Left lung (tissue), 10 donors: ENCODE results near the gene FCN1. TPM values are rescaled to one million over a fixed set of nuclear protein-coding genes. Genes with fewer than 3 reads are reported as not detected.
A peak's percentile ranks its signal among the peaks of the same experiment; 100 is the strongest.

Experiments used
- ATAC-seq: fragments of 200-7000 bp; cut with Tn5 transposase; one replicate; pipeline ENCODE4 v1.9.1; 2020; ENCODE audit warnings: moderate library complexity
- DNase-seq, 4 donors: peaks; one replicate each; pipeline ENCODE4 v3.0.0-alpha.2; 2013 to 2020
- H3K27ac ChIP-seq, 2 donors: fragments of 200-600 bp; sonication (generic) in 1 of 2; one replicate each; pipeline versions ENCODE4 v1.5.0 to v1.8.0; 2020 to 2021
- H3K27me3 ChIP-seq, 2 donors: fragments of 200-600 bp; sonication (generic) in 1 of 2; one replicate each; pipeline versions ENCODE4 v1.5.0 to v1.8.0; 2020 to 2021
- H3K36me3 ChIP-seq, 2 donors: fragments of 200-600 bp; sonication (generic) in 1 of 2; one replicate each; pipeline versions ENCODE4 v1.5.0 to v1.8.0; 2020 to 2021
- H3K4me1 ChIP-seq, 2 donors: fragments of 200-600 bp; one replicate each; pipeline ENCODE4 v1.8.0; 2021
- H3K4me3 ChIP-seq, 2 donors: fragments of 200-600 bp; sonication (generic) in 1 of 2; one replicate each; pipeline versions ENCODE4 v1.5.0 to v1.8.0; 2020 to 2021; ENCODE audit warnings: mild to moderate bottlenecking in 1 of 2
- H3K9me3 ChIP-seq, 2 donors: fragments of 200-600 bp; sonication (generic) in 1 of 2; one replicate each; pipeline versions ENCODE4 v1.5.0 to v1.8.0; 2020 to 2021
- CTCF ChIP-seq, 2 donors: fragments of 200-600 bp; sonication (generic) in 1 of 2; IDR thresholded peaks; one replicate each; pipeline versions ENCODE4 v1.5.0 to v1.8.0; 2021; ENCODE audit warnings: antibody characterized with exemption in 2 of 2
- intact Hi-C, 2 donors: fragments of 100-400 bp; cut with DNase I; formaldehyde crosslinking; loops; one replicate each; pipeline versions ENCODE4 v1.11.2 to v1.14.2; 2022
- polyA plus RNA-seq, 6 donors: library from polyadenylated mRNA; unstranded; fragments of 120-200 nt; gene quantifications; one replicate each; pipeline ENCODE4 v1.2.1, GENCODE V29; 2013; ENCODE audit not compliant: insufficient read length in 6 of 6
- total RNA-seq, 2 donors: library from RNA; stranded (reverse); fragmentation: NEBNext Ultra II Directional; extraction: Animal tissue kit (Norgen Biotek cat#: 25700); gene quantifications; one replicate each; pipeline ENCODE4 v1.2.1, GENCODE V29; 2021
- donor health status: DM: no; HTN: yes; CAD: no.
- donor health status: DM: no; HTN: no; CAD: no.

Gene FCN1
- total and polyA plus RNA-seq, 8 donors: 3.4 to 72.1 (median 5.7) TPM

- H3K4me3 ChIP-seq: no peak overlapping the region
- ATAC-seq: no peak
- peaks cover 0 to 78% of the 10 kb centered on the region in 2 donors for H3K4me1 ChIP-seq
- H3K36me3 ChIP-seq: no peaks in the 10 kb centered on the region
- H3K9me3 ChIP-seq: no peaks in the 10 kb centered on the region
- intact Hi-C loops: no loop called here
- TF ChIP-seq CTCF (IDR thresholded peaks at IDR 0.05): no peak
- no peak for DNase-seq
- H3K27ac ChIP-seq: no peak overlapping the region
- H3K27me3 ChIP-seq: peaks cover 0 to 41% of the 10 kb centered on the region in 2 donors
Observed at GRCh38 chr9:134932606-134933005, 14.9 kb upstream of the FCN1 start.

- no peak overlapping the region for H3K27ac ChIP-seq
- no peak overlapping the region for H3K4me3 ChIP-seq
- ATAC-seq (no peak), DNase-seq (no peak)
- no peaks in the 10 kb centered on the region for H3K36me3 ChIP-seq
- H3K27me3 ChIP-seq: peaks cover 0 to 36% of the 10 kb centered on the region in 2 donors
- no peak for TF ChIP-seq CTCF (IDR thresholded peaks at IDR 0.05)
- peaks cover 0 to 76% of the 10 kb centered on the region in 2 donors for H3K4me1 ChIP-seq
- no peaks in the 10 kb centered on the region for H3K9me3 ChIP-seq
- intact Hi-C loops: no loop called here
Observed at GRCh38 chr9:134932171-134932570, 14.5 kb upstream of the FCN1 start.

- peaks cover 0 to 34% of the 10 kb centered on the region in 2 donors for H3K27me3 ChIP-seq
- no peak for TF ChIP-seq CTCF (IDR thresholded peaks at IDR 0.05)
- no peak overlapping the region for H3K27ac ChIP-seq
- no peaks in the 10 kb centered on the region for H3K9me3 ChIP-seq
- H3K4me3 ChIP-seq: no peak overlapping the region
- H3K4me1 ChIP-seq: peaks cover 0 to 77% of the 10 kb centered on the region in 2 donors
- intact Hi-C loops: no loop called here
- no peak for ATAC-seq
- no peak for DNase-seq
- no peaks in the 10 kb centered on the region for H3K36me3 ChIP-seq
Observed at GRCh38 chr9:134930398-134930797, 12.7 kb upstream of the FCN1 start.

- Histone ChIP-seq H3K27ac (peak overlapping the region in 1 of 2 donors; percentile 85), H3K4me3 (no peak overlapping the region), H3K9me3 (no peaks in the 10 kb centered on the region), H3K4me1 (peaks cover 0 to 76% of the 10 kb centered on the region in 2 donors), H3K27me3 (peaks cover 0 to 34% of the 10 kb centered on the region in 2 donors), H3K36me3 (no peaks in the 10 kb centered on the region)
- intact Hi-C loops: no loop called here
- ATAC-seq (peak; percentile 88), DNase-seq (peak in 2 of 4 donors; percentile 85)
- TF ChIP-seq CTCF (IDR thresholded peaks at IDR 0.05): no peak
Observed at GRCh38 chr9:134929193-134930158, 11.8 kb upstream of the FCN1 start.

GRCh38 chr9:134928436-134929192 is 10.9 kb upstream of the FCN1 start:
- no peak for TF ChIP-seq CTCF (IDR thresholded peaks at IDR 0.05)
- peak overlapping the region in 1 of 2 donors; percentile 85 for H3K27ac ChIP-seq
- peaks cover 0 to 72% of the 10 kb centered on the region in 2 donors for H3K4me1 ChIP-seq
- peaks cover 0 to 30% of the 10 kb centered on the region in 2 donors for H3K27me3 ChIP-seq
- ATAC-seq (peak; percentile 16), DNase-seq (no peak)
- H3K36me3 ChIP-seq: no peaks in the 10 kb centered on the region
- intact Hi-C loops: no loop called here
- H3K4me3 ChIP-seq: no peak overlapping the region
- H3K9me3 ChIP-seq: no peaks in the 10 kb centered on the region
